Ecto neural progenitor cell (in vitro differentiated cells): ENCODE results near the gene DCDC2C.

Experiments used
- DNase-seq: peaks from one replicate; pipeline ENCODE4 v3.0.0-alpha.2; 2018; ENCODE audit warnings: low spot score

Gene DCDC2C

GRCh38 chr2:3895021-3895420, 191.6 kb downstream of the DCDC2C start:
- DNase-seq, result no peak
